ENCODE measurements around the gene MAP3K12. TPM values are rescaled to one million over a fixed set of nuclear protein-coding genes. Genes with fewer than 3 reads are reported as not detected.
"Not testable (repeated sequence)": the region's sequence is repeated elsewhere in the genome, so short reads cannot be mapped to it uniquely, and the experiment has no call there.

The MAP3K12 gene
- total RNA-seq, 1 experiment from 2014 or later: 21.9 TPM

DNA sequence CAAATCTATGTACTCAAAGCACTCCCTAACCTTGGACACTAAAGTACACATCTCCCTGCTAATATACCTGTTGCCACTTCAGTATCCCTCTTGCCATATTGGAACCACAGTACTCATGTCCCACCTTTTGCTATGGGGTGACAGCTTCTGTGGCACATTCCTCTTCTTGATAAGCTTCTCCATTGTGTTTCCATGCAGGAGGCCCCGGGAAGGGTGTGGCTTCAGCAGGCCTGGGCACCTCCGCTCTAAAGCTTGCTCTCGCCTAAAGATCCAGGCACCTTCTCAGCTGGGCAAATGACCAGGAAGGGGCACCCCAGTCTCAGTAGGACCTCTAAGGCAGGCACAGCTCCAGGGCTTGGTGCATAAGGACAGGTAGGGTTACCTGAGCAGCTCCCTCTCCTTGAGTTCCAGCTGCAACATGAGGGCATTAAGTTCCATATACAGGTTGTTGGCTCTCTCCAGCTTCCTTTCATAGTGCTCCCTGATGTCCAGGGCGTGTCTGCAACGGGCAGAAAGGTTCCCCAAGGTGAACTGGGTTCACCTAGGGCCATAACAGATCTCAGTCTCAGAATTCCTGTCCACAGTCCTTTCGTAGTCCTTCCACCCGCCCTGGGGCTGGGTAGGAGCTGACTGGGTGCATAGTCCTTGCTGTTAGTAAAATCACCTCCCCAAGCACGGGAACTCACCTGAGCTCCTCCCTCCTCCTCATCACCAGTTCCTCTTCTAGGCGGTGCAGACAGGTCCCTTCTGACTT, 15.9 kb downstream of the MAP3K12 start:
- Histone ChIP-seq H3K27ac (ENCODE audit: low read length) (no peak overlapping the region), H3K27me3 (ENCODE audit: low read length) (no peaks in the 10 kb centered on the region), H4K20me1 (ENCODE audit: insufficient read depth, low read depth, low read length) (peaks cover 11% of the 10 kb centered on the region; the same call in 1 of the 2 replicates), H3K9ac (ENCODE audit: low read length) (no peak overlapping the region), H3K79me2 (ENCODE audit: low read length) (no peaks in the 10 kb centered on the region), H3K4me1 (ENCODE audit: low read length) (no peaks in the 10 kb centered on the region), H3K36me3 (ENCODE audit: insufficient read depth, low read length) (peaks cover 32% of the 10 kb centered on the region; the same call in 1 of the 2 replicates), H3K9me2 (replicated peaks; ENCODE audit: insufficient read depth, low read length) (no peaks in the 10 kb centered on the region), H3K4me2 (ENCODE audit: low read depth, low read length, poor library complexity, severe bottlenecking) (no peak overlapping the region), H3K4me3 (ENCODE audit: low read length) (no peak overlapping the region), H3K9me3 (ENCODE audit: low read length) (no peaks in the 10 kb centered on the region), H2AFZ (ENCODE audit: low read length) (no peak overlapping the region)
- peak; percentile 59 for DNase-seq

DNA sequence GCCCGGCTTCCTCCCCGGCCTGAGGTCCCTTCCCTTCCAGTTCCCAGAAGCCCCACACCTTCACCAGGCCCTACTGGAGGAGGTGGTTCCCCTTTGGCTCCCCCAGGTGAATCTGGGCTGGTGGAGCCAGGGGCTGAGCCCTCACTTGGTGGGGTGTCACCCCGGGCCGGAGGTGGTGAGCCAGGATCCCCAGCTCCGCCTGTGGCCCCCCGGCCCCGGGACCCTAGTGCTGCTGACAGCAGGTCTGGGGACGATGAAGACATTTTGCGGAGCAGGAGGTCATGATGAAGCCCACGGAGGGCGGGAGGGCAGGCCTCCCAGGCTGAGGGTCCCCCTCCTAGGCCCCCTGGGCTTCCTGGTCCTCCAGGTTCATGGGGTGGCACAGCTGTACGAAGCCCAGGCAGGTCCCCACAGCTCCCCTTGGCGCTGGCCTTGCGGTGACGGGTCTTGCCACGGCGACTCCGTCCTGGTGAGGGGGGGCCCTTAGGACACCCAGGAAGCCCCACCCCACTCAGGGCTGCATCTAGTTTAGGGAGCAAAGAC, 16.6 kb downstream of the MAP3K12 start:
- Histone ChIP-seq H3K27ac (ENCODE audit: low read length) (no peak overlapping the region), H3K36me3 (ENCODE audit: insufficient read depth, low read length) (peaks cover 38% of the 10 kb centered on the region; the same call in 1 of the 2 replicates), H3K9ac (ENCODE audit: low read length) (no peak overlapping the region), H4K20me1 (ENCODE audit: insufficient read depth, low read depth, low read length) (peaks cover 15% of the 10 kb centered on the region; the same call in 1 of the 2 replicates), H3K79me2 (ENCODE audit: low read length) (no peaks in the 10 kb centered on the region), H3K4me3 (ENCODE audit: low read length) (no peak overlapping the region), H3K4me1 (ENCODE audit: low read length) (no peaks in the 10 kb centered on the region), H3K4me2 (ENCODE audit: low read depth, low read length, poor library complexity, severe bottlenecking) (no peak overlapping the region), H3K27me3 (ENCODE audit: low read length) (no peaks in the 10 kb centered on the region), H3K9me3 (ENCODE audit: low read length) (no peaks in the 10 kb centered on the region), H2AFZ (ENCODE audit: low read length) (no peak overlapping the region), H3K9me2 (replicated peaks; ENCODE audit: insufficient read depth, low read length) (no peaks in the 10 kb centered on the region)
- DNase-seq: no peak

DNA sequence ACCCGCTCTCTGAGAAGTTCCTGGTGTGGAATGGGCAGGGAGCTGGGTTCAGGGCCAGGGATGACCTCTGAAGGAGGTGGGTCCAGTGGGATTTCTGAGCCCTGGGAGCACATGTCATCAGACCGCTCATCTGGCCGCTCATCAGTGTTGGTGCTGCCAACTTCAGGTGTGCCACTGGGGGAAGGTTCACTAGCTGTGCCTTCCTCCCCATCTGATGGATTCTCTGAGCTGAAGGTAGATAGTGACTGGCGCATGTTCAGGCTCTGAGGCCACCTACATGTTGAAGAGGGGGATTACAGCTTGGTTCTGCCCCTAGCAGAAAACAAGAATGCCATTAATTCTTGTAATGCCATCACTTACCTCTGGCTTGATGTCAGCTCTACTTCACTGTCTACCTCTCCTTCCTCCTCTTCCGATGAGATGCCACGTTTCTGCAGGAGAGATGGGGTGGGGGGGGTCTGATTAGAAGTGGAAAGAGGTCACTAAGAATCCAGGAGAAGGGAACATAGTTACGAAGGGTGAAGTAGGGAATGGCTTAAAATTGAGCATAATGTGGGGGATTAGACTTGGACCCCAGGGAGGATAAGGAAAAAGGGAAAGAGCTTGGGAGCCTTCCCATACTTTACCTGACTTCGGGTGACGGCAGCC, 17.2 kb downstream of the MAP3K12 start:
- H3K9ac ChIP-seq (ENCODE audit: low read length): no peak overlapping the region

DNA sequence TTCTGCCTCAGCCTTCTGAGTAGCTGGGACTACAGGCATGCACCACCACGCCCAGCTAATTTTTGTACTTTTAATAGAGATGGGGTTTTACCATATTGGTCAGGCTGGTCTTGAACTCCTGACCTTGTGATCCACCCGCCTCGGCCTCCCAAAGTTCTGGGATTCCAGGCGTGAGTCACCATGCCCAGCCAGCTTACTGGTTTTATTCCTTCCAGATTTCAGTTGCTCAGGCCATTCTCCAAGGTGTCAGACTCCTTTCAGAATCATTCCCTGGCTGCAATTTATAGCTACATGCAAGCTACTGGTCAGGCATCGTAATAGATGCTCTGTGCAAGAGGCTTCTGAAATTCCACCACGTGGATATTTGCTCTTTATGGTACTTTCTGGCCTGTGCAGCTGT, 17.8 kb downstream of the MAP3K12 start:
- not testable (repeated sequence) for H3K4me2 ChIP-seq (ENCODE audit: low read depth, low read length, poor library complexity, severe bottlenecking); H3K27ac ChIP-seq (ENCODE audit: low read length); H3K4me1 ChIP-seq (ENCODE audit: low read length); H3K9me3 ChIP-seq (ENCODE audit: low read length); H2AFZ ChIP-seq (ENCODE audit: low read length); H3K9ac ChIP-seq (ENCODE audit: low read length); DNase-seq; H3K4me3 ChIP-seq (ENCODE audit: low read length); H3K9me2 ChIP-seq (replicated peaks; ENCODE audit: insufficient read depth, low read length); H3K79me2 ChIP-seq (ENCODE audit: low read length); H3K27me3 ChIP-seq (ENCODE audit: low read length)
- Histone ChIP-seq H3K36me3 (ENCODE audit: insufficient read depth, low read length) (peaks cover 48% of the 10 kb centered on the region; the same call in 1 of the 2 replicates), H4K20me1 (ENCODE audit: insufficient read depth, low read depth, low read length) (peaks cover 17% of the 10 kb centered on the region; the same call in 1 of the 2 replicates)

More for the DNA sequence above, 17.2 kb downstream of the MAP3K12 start:
- Histone ChIP-seq H3K4me3 (ENCODE audit: low read length) (no peak overlapping the region), H3K4me1 (ENCODE audit: low read length) (no peaks in the 10 kb centered on the region), H3K9me2 (replicated peaks; ENCODE audit: insufficient read depth, low read length) (no peaks in the 10 kb centered on the region), H3K36me3 (ENCODE audit: insufficient read depth, low read length) (peaks cover 42% of the 10 kb centered on the region; the same call in 1 of the 2 replicates), H2AFZ (ENCODE audit: low read length) (no peak overlapping the region), H4K20me1 (ENCODE audit: insufficient read depth, low read depth, low read length) (peaks cover 17% of the 10 kb centered on the region; the same call in 1 of the 2 replicates), H3K27ac (ENCODE audit: low read length) (no peak overlapping the region), H3K27me3 (ENCODE audit: low read length) (no peaks in the 10 kb centered on the region), H3K4me2 (ENCODE audit: low read depth, low read length, poor library complexity, severe bottlenecking) (no peak overlapping the region), H3K9me3 (ENCODE audit: low read length) (no peaks in the 10 kb centered on the region), H3K79me2 (ENCODE audit: low read length) (peaks cover 2% of the 10 kb centered on the region; the same call in 1 of the 2 replicates)
- peak; percentile 83 for DNase-seq

DNA sequence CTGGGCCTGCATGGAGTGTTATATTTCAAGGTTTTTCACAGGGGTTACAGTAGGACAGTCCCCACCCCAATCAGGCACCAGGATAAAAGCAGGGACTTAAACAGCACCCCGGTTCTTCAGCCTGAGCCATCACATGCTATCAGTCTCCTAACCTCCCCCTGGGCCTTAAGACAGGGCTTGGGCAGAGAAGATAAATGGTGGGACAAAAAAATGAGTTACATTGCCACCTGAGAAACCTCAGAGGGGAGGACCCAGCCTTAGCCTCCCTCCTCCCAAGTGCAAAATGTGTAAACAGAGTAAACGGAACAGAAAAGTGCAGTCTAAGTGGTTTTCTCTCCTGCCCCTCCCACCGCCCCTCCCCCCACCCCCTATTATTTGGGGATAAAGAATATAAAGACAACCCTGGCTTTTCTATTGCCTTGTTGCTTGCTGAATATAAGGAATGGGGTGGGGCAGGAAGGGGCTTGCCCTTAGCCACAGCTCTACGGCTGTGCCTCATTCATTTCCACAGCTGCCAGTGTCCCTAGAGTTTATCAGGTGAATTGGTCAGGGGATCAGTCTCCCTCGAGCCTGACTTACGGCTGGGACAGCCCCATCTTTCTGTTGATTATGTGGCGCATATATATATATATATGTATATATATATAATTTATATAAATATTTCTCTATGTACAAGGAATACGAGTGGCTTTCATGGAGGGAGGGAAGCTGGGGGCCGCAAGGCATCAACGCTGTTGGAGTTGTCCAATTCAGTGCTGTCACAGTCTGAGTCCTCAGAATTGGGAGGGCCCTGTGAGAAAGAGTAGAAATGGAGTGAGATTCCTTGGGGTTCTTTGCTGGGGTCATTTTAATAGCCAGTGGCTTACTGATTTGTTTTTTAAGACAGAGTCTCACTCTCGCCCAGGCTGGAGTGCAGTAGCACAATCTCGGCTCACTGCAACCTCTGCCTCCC, 18.5 kb downstream of the MAP3K12 start:
- Histone ChIP-seq H3K9me3 (ENCODE audit: low read length) (no peaks in the 10 kb centered on the region), H3K4me3 (ENCODE audit: low read length) (no peak overlapping the region), H3K27me3 (ENCODE audit: low read length) (no peaks in the 10 kb centered on the region), H3K4me2 (ENCODE audit: low read depth, low read length, poor library complexity, severe bottlenecking) (no peak overlapping the region), H4K20me1 (ENCODE audit: insufficient read depth, low read depth, low read length) (peaks cover 17% of the 10 kb centered on the region; the same call in 1 of the 2 replicates), H3K9ac (ENCODE audit: low read length) (no peak overlapping the region), H3K9me2 (replicated peaks; ENCODE audit: insufficient read depth, low read length) (no peaks in the 10 kb centered on the region), H3K79me2 (ENCODE audit: low read length) (peaks cover 8% of the 10 kb centered on the region), H3K4me1 (ENCODE audit: low read length) (no peaks in the 10 kb centered on the region), H2AFZ (ENCODE audit: low read length) (no peak overlapping the region), H3K27ac (ENCODE audit: low read length) (no peak overlapping the region), H3K36me3 (ENCODE audit: insufficient read depth, low read length) (peaks cover 54% of the 10 kb centered on the region; the same call in 1 of the 2 replicates)
- no peak for DNase-seq

DNA sequence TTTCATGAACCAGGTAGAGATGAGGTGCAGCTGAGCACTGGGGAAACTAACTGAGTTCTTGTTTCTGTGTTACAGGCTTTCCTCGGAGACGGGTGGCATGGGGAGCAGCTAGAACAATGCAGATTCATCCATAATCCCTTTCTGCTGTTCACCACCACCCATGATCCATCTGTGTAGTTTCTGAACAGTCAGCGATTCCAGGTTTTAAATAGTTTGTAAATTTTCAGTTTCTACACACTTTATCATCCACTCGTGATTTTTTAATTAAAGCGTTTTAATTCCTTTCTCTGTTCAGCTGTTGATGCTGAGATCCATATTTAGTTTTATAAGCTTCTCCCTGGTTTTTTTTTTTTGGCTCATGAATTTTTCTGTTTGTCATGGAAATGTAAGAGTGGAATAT, 19.9 kb downstream of the MAP3K12 start:
- H3K9me3 ChIP-seq (ENCODE audit: low read length): no peaks in the 10 kb centered on the region
- H3K4me1 ChIP-seq (ENCODE audit: low read length): no peaks in the 10 kb centered on the region
- no peak overlapping the region for H3K9ac ChIP-seq (ENCODE audit: low read length)
- H3K79me2 ChIP-seq (ENCODE audit: low read length): peaks cover 17% of the 10 kb centered on the region
- no peak for DNase-seq
- no peak overlapping the region for H3K4me2 ChIP-seq (ENCODE audit: low read depth, low read length, poor library complexity, severe bottlenecking)
- H2AFZ ChIP-seq (ENCODE audit: low read length): no peak overlapping the region
- H4K20me1 ChIP-seq (ENCODE audit: insufficient read depth, low read depth, low read length): peaks cover 27% of the 10 kb centered on the region
- no peak overlapping the region for H3K4me3 ChIP-seq (ENCODE audit: low read length)
- no peak overlapping the region for H3K27ac ChIP-seq (ENCODE audit: low read length)
- H3K27me3 ChIP-seq (ENCODE audit: low read length): no peaks in the 10 kb centered on the region
- peaks cover 68% of the 10 kb centered on the region for H3K36me3 ChIP-seq (ENCODE audit: insufficient read depth, low read length)
- H3K9me2 ChIP-seq (replicated peaks; ENCODE audit: insufficient read depth, low read length): no peaks in the 10 kb centered on the region

DNA sequence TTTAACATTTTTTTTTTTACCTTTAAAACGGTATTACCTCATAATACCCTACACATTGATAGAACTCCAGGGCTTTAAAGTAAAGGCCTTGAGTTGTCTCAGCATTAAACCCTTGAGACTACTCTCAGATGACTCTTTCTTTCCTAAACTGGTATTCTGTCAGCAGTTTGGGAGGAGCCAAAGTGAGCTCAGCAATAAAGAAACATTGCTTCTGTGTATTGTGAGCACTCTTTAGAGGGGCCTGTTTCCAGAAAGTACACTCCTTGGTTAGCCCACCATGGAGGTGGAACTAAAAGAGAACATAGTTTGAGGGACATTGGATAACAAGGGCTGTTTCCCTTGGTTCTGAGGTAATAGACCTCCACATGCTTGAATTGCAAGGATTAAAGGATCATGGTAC, 20.4 kb downstream of the MAP3K12 start:
- no peak overlapping the region for H3K4me2 ChIP-seq (ENCODE audit: low read depth, low read length, poor library complexity, severe bottlenecking)
- no peak overlapping the region for H2AFZ ChIP-seq (ENCODE audit: low read length)
- H3K4me3 ChIP-seq (ENCODE audit: low read length): no peak overlapping the region
- no peaks in the 10 kb centered on the region for H3K27me3 ChIP-seq (ENCODE audit: low read length)
- peaks cover 31% of the 10 kb centered on the region for H4K20me1 ChIP-seq (ENCODE audit: insufficient read depth, low read depth, low read length)
- no peaks in the 10 kb centered on the region for H3K9me3 ChIP-seq (ENCODE audit: low read length)
- H3K9ac ChIP-seq (ENCODE audit: low read length): no peak overlapping the region
- no peaks in the 10 kb centered on the region for H3K9me2 ChIP-seq (replicated peaks; ENCODE audit: insufficient read depth, low read length)
- no peak for DNase-seq
- peaks cover 21% of the 10 kb centered on the region for H3K79me2 ChIP-seq (ENCODE audit: low read length)
- H3K4me1 ChIP-seq (ENCODE audit: low read length): no peaks in the 10 kb centered on the region
- peaks cover 72% of the 10 kb centered on the region for H3K36me3 ChIP-seq (ENCODE audit: insufficient read depth, low read length)
- H3K27ac ChIP-seq (ENCODE audit: low read length): no peak overlapping the region
